ENCODE measurements around the gene ITPR2. TPM values are rescaled to one million over a fixed set of nuclear protein-coding genes. Genes with fewer than 3 reads are reported as not detected.

ITPR2 gene
- total RNA-seq, 3 donors from 2014 or later = 33.3 to 60.8 (median 54.0) TPM

- intact Hi-C loops (cut with DNase I, micrococcal nuclease) = no loop called here
- Histone ChIP-seq H3K4me1 (ENCODE audit: low read depth) (no peaks in the 10 kb centered on the region), H3K36me3 (ENCODE audit: low read depth) (no peaks in the 10 kb centered on the region), H3K9me3 (no peaks in the 10 kb centered on the region), H3K4me3 (no peak overlapping the region)
- no peak for DNase-seq
- TF ChIP-seq CTCF (IDR thresholded peaks at IDR 0.05) = no peak
- ATAC-seq = no peak
These were observed 493.0 kb downstream of the ITPR2 start for GRCh38 chr12:26339976-26340375.

- Histone ChIP-seq H3K4me1 (ENCODE audit: low read depth) (no peaks in the 10 kb centered on the region), H3K4me3 (no peak overlapping the region), H3K36me3 (ENCODE audit: low read depth) (no peaks in the 10 kb centered on the region), H3K9me3 (no peaks in the 10 kb centered on the region)
- TF ChIP-seq CTCF (IDR thresholded peaks at IDR 0.05) = no peak
- no peak for DNase-seq
- ATAC-seq = no peak
- intact Hi-C loops (cut with DNase I, micrococcal nuclease) = no loop called here
These were observed 494.1 kb downstream of the ITPR2 start for GRCh38 chr12:26338586-26339572.

- no peak overlapping the region for H3K4me3 ChIP-seq
- H3K36me3 ChIP-seq (ENCODE audit: low read depth) = no peaks in the 10 kb centered on the region
- no peaks in the 10 kb centered on the region for H3K4me1 ChIP-seq (ENCODE audit: low read depth)
- no peak for TF ChIP-seq CTCF (IDR thresholded peaks at IDR 0.05)
- no peaks in the 10 kb centered on the region for H3K9me3 ChIP-seq
- intact Hi-C loops (cut with DNase I, micrococcal nuclease) = no loop called here
- no peak for DNase-seq
- no peak for ATAC-seq
These were observed 497.3 kb downstream of the ITPR2 start for GRCh38 chr12:26335651-26336050.

GRCh38 chr12:26334621-26335124 lies 498.3 kb downstream of the ITPR2 start:
- peak in 1 of 3 donors; percentile 10 for DNase-seq
- no peaks in the 10 kb centered on the region for H3K9me3 ChIP-seq

GRCh38 chr12:26331960-26332359 lies 501.0 kb downstream of the ITPR2 start:
- no peak for DNase-seq
- TF ChIP-seq CTCF (IDR thresholded peaks at IDR 0.05) = no peak
- no peak overlapping the region for H3K4me3 ChIP-seq
- peak; percentile 27 for ATAC-seq
- H3K9me3 ChIP-seq = no peaks in the 10 kb centered on the region
- no peaks in the 10 kb centered on the region for H3K4me1 ChIP-seq (ENCODE audit: low read depth)
- no peaks in the 10 kb centered on the region for H3K36me3 ChIP-seq (ENCODE audit: low read depth)
- intact Hi-C loops (cut with DNase I, micrococcal nuclease) = no loop called here

More at GRCh38 chr12:26334621-26335124, 498.3 kb downstream of the ITPR2 start:
- intact Hi-C loops (cut with DNase I, micrococcal nuclease) = no loop called here
- no peak for TF ChIP-seq CTCF (IDR thresholded peaks at IDR 0.05)
- ATAC-seq = peak; percentile 16
- Histone ChIP-seq H3K4me1 (ENCODE audit: low read depth) (no peaks in the 10 kb centered on the region), H3K4me3 (no peak overlapping the region), H3K36me3 (ENCODE audit: low read depth) (no peaks in the 10 kb centered on the region)

Measured in mucosa of descending colon (tissue), 3 donors.